ENCODE data around the gene HNRNPM.
"Not testable (repeated sequence)": the region's sequence is repeated elsewhere in the genome, so short reads cannot be mapped to it uniquely, and the experiment has no call there.

- not testable (repeated sequence) for TF ChIP-seq CTCF (IDR thresholded peaks at IDR 0.05; ENCODE audit: low read depth, low read length); POLR2A (IDR thresholded peaks at IDR 0.05; ENCODE audit: extremely low read depth, insufficient read length)
These were observed 567 bp upstream of the HNRNPM start for GRCh38 chr19:8444140-8444676.

Data from NB4 (cell line).